HCT116 (cell line): ENCODE results near the gene CLEC2B.

Experiments
- POLR2A ChIP-seq: IDR thresholded peaks from 2 replicates; pipeline ENCODE4 v1.7.0; 2011; ENCODE audit warnings: borderline replicate concordance; ENCODE audit not compliant: insufficient read depth, insufficient read length; ENCODE audit errors: extremely low read depth
- TF ChIP-seq, protein P1 (sequence below), 3 experiments: fragments of 200-600 bp in 1 of 3; sonication (generic) in 1 of 3; IDR thresholded peaks in 2 of 3; conservative IDR thresholded peaks in 1 of 3; 2 replicates each; pipeline ENCODE4 v1.5.1; 2012 to 2017; ENCODE audit warnings: low read depth in 2 of 3, low read length in 2 of 3, antibody characterized with exemption in 1 of 3, borderline replicate concordance in 1 of 3, control low read depth in 1 of 3, mild to moderate bottlenecking in 1 of 3, mixed read lengths in 1 of 3, mixed run types in 1 of 3, moderate library complexity in 1 of 3; ENCODE audit not compliant: insufficient read depth in 1 of 3

DNA sequence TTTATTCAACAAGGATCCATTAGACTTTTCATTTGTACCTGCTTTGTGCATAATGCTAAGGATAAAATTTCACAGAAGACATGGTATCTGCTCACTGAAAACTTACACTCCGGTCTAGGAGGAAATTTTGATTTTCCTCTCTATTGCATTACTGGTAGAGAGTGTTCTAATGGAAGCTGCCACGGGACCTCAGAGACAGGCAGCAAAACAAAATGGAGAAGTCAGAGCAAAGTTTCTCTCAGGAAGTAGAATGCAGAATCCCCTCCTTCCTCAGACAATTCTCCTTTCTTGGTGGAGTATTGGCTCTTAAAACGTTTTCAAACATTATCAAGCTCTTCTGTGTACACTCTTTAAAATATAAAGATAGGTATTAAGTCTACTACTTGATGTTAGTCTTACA is 12.3 kb downstream of the CLEC2B start:
- no peak for TF ChIP-seq POLR2A
- TF ChIP-seq, protein P1, sequence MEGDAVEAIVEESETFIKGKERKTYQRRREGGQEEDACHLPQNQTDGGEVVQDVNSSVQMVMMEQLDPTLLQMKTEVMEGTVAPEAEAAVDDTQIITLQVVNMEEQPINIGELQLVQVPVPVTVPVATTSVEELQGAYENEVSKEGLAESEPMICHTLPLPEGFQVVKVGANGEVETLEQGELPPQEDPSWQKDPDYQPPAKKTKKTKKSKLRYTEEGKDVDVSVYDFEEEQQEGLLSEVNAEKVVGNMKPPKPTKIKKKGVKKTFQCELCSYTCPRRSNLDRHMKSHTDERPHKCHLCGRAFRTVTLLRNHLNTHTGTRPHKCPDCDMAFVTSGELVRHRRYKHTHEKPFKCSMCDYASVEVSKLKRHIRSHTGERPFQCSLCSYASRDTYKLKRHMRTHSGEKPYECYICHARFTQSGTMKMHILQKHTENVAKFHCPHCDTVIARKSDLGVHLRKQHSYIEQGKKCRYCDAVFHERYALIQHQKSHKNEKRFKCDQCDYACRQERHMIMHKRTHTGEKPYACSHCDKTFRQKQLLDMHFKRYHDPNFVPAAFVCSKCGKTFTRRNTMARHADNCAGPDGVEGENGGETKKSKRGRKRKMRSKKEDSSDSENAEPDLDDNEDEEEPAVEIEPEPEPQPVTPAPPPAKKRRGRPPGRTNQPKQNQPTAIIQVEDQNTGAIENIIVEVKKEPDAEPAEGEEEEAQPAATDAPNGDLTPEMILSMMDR (IDR thresholded peaks at IDR 0.05 in 2 of 3, conservative IDR thresholded peaks at IDR 0.05 in 1 of 3; ENCODE audit: borderline replicate concordance in 1 of 3, insufficient read depth in 1 of 3, low read depth in 2 of 3, low read length in 2 of 3) = no peak
